GM18870 (cell line): ENCODE measurements around the gene PPIF.

Source experiments
- ATAC-seq: cut with Tn5 transposase; IDR thresholded peaks from one replicate; pipeline ENCODE4 v1.9.1; 2021; ENCODE audit warnings: moderate library complexity; ENCODE audit not compliant: unreplicated experiment

PPIF gene

DNA sequence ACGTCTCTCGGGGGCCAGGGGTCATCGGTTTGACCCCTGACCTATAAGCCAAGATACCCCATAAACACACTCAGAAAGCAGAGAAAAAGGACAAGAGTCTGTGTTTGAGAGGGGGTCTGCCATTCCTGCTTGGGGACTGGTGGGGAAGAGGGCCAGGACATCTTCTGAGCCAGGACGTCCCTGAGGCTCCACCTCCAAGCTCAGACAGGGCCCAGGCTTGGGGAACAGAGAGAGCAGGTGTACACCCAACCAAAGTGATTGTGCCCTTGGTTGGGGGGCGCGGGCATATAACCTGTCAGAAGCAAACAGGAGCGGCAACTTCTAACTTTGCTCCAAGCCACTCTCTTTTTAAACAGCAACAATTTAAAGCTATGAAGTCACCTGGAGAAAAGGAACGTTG is 33.9 kb upstream of the PPIF start:
- ATAC-seq, result no peak

- ATAC-seq, result no peak
Measured at GRCh38 chr10:79313911-79314439, 33.3 kb upstream of the PPIF start.

DNA sequence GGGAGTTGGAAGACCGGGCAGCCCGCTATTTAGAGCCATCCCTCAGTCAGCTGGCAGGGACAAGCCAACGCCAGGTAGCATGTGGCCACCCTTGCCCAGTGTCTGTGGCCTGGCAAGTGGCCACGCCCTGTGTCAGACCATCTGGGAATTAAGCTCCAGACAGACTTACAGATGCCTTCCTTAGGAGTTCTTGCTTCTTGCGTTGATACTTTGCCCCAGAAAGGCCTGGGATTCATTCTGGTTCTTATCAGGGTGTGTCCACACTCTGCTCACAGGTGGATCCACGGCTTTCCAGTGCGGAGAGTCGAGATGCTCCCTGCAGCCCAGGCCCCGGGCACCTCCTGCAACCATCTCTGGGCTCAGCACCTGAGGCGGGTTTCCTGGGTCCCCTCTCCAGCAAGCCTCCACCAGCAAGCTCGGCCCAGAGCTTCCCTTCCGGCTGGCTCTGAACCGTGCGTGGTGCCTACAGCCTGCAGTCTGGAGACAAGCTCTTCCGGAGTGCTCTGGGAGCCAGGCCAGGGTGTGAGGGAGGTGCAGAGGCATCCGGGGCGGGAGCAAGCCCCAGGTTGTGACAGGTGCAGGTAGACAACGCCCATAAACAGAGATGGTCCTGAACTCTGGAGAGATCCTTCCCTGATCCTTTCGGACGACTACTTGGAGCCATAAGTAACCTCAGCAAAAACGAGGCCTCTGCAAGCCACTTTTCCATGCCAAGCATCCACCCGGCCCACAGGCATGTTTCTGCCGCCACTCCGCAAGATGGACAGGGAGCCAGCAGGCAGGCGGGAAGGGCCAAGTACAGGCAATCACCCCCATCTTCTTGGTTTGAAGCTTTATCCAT is 32.3 kb upstream of the PPIF start:
- ATAC-seq, result no peak

- no peak for ATAC-seq
Measured at GRCh38 chr10:79315602-79315920, 31.7 kb upstream of the PPIF start.

GRCh38 chr10:79316671-79317431 is 30.4 kb upstream of the PPIF start:
- peak; percentile 65 for ATAC-seq

GRCh38 chr10:79318369-79318768 is 28.9 kb upstream of the PPIF start:
- ATAC-seq, result no peak

- ATAC-seq, result no peak
Measured at GRCh38 chr10:79319115-79319771, 28.0 kb upstream of the PPIF start.

DNA sequence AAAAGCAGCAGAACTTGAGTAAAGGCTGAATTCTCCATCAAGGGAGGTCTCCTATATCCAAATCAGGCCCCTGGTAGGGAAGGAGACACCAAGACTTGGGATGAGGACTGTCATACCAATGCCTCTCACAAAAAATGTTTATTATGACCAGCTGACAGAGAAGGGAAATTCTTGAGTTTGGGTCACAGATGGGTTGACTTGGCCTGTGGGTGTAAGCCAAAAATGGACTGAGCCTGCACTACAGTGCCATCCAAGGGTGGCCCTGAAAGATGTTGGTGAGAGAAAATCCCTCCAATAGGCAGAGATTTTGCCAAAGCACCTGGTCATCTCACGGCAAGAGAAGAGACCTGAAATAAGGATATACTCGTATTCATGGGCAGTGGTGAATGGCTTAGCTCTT is 27.0 kb upstream of the PPIF start:
- no peak for ATAC-seq

DNA sequence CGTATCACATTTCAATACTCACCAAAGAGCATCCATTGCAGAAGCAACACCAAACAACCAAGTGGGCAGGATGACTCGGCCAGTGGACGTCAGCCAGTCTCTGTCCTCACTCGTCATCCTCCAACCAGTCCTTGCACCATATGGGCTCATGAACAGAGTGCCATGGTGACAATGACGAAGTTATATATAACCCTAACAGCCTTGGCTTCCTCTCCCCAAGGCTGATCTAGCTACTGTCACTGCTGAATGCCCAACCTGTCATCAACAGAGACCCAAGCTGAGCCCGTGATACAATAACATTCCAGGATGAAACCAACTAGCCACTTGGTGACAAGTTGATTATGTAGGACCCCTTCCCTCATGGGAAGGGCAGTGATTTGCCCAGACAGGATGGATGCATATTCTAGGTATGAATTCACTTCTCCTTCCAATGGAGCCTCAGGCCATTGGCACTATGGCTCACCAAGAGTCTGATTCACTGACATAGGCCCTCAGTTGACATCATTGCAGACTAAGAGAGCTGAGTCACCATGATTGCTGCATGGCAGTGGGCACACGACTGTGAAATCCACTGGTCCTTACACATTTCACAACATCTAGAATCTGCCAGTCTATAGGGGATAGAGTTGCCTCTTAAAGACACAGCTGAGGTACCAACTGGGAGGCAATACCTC is 26.3 kb upstream of the PPIF start:
- ATAC-seq, result no peak

DNA sequence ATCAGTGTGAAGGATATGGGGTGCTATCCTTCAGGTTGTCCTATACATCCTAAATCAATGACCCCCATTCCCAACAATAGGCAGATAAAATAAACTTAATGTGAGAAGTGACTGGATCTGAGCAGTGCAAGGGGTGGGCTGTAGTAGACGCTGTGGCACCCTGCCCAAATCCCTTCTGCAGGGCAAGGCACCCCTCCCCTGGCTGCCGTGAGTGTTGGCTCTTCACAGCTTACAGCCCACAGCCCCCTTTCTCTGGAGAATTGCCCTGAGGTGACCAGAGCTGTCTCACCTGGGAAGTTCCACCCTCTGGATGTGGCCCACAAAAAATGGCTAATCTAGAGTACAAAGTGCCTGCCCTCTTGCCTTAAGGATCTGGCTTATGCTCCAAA is 25.8 kb upstream of the PPIF start:
- no peak for ATAC-seq

- ATAC-seq, result no peak
Measured at GRCh38 chr10:79321951-79322350, 25.3 kb upstream of the PPIF start.

DNA sequence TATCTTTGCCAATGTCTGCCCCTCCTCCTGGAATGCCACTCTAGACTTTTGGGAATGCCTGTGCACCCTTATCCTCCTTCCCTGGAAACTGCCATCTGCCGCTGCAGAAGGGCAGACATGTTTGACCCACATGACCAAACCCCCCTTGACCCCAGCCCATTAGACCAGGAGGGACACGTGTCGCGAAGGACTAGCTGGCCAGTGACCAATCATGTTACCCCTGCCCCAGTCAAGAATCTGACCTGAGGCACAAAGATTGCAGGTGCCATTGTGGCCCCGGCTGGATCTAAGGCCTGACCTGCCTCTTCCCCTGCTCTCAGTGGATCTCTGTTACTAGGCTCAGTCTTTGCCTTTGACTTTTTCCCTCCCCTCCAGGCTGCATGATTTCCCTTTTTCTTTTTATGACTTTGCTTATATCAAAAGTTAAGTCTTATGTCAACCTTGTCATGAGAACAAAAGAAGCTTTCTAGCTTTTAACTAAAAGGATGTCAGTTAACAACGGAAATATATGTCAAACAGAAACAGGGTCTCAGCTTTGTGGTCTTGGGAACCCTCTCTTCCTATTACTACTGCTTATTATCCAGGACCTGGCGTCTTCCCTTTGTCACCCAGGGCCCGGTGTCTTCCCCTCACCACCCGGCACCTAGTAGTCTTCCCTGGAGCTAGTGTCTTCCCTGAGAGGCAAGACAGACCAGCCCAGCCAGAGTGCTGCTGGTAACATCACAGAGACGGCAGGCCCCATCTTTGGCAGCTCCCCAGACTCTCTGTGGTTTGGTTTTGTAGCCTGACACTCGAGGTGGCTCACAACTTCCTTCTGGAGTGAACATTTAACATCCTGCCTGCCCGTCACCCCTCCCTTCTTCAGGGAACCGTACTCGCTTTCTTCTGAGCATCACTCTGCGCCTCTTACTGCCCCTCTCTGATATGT is 24.4 kb upstream of the PPIF start:
- ATAC-seq, result peak; percentile 52

GRCh38 chr10:79323602-79324001 is 23.7 kb upstream of the PPIF start:
- no peak for ATAC-seq

GRCh38 chr10:79324032-79324695 is 23.1 kb upstream of the PPIF start:
- no peak for ATAC-seq

- ATAC-seq, result no peak
Measured at GRCh38 chr10:79326361-79327089, 20.7 kb upstream of the PPIF start.

DNA sequence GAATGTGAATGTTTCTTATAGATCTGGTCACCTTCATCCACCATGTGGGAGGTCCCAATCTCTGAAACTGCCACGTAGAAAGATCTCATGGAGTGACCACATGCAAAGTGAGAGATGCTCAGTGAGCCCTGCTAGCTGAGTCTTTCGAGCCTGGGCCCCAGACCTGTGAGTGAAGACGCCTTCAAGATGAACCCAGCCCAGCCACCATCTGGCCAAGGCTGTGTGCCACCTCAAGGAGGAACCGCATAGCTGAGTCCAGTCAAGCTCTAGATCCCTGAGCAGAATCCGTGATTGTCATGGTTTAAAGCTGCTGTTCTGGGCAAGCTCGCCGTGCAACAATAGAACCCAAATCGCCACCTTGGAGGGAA is 20.2 kb upstream of the PPIF start:
- ATAC-seq, result no peak

DNA sequence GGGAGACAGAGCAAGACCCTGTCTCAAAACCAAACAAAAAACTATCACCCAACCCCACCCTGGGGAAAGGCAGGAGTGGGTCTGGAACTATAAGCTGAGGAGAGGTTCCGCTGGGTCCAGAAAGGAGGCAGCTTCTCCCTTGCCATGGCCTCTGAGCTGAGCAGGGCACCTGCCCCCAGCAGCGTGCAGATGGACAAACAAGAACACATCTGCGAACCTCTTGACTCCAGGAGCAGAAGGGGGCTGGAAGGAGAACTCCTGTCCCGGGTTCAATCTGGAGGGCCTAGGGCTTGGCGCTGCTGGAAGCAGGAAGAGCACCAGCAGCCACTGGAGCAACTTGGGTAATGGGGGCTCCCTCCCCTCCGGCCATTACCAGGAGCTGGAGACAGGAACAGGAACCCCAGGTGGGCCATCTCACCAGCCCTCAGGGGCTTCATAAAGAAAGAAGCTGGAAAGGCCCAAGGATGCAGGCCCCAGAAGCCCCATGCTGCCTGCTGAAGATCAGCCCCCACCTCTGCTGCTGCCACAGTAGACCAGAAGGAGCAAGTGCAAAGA is 19.0 kb upstream of the PPIF start:
- ATAC-seq, result no peak

GRCh38 chr10:79328737-79329504 is 18.3 kb upstream of the PPIF start:
- no peak for ATAC-seq
